ENCODE measurements around the gene LRRC31.
A peak's percentile ranks its signal among the peaks of the same experiment; 100 is the strongest.

LRRC31 gene

DNA sequence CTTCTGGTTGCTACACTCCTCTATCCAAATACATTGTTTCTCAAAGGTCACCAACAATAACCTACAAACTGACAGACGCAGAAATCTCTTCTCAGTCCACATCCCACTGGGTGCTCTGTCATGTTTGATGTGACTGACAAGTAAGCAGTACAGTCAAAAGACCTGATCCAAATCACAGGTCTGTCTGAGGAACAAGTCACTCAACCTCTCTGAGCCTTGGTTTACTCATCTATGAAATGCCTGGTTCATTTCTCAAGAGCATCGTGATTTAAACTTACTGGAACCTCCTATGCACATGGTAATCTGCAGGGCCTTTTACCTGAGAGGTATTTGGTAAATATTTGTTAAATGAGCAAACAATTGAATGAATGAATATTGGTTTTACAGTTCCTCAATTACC lies 5.5 kb downstream of the LRRC31 start:
- no peak for DNase-seq (ENCODE audit: low read depth, low spot score)

DNA sequence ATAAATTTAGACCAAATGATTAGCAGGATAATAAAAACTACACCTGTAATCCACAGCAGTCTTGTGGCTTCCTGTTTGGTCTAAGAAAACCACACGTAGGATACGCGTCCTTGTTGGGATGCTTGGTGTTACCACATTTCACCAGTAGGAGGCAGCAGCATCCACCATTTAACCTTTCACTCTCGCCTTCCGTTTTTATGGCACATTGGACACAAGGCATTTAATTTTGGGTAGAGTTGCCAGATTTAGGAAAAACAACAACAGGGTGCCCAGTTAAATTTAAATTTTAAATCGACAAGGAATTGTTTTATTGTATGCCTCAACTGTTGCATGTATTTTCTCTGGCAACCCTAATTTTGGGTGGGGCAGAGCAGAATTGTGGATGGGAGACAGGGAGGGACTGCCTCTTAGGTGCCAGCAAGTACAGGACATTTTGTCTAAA lies 6.3 kb downstream of the LRRC31 start:
- DNase-seq (ENCODE audit: low read depth, low spot score), result peak; percentile 10

DNA sequence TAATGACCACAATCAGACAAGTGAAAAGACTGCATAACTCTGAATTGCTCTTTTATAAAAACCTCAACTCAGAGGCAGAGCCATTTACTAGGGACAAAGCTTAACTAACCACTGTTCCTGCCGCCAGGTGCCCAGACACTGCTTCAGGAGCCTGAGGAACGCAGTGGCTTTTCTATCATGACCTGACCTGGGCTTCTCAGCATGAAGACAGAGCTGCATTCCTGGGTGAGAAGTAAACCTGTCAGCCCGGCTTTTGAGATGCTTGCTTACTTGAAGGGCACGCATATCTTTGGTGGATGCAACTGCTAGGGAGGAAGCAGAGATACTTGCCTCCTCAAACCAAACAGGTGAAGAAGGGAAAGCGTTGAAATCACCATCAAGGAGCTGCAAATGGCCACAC lies 7.9 kb downstream of the LRRC31 start:
- DNase-seq (ENCODE audit: low read depth, low spot score), result no peak

DNA sequence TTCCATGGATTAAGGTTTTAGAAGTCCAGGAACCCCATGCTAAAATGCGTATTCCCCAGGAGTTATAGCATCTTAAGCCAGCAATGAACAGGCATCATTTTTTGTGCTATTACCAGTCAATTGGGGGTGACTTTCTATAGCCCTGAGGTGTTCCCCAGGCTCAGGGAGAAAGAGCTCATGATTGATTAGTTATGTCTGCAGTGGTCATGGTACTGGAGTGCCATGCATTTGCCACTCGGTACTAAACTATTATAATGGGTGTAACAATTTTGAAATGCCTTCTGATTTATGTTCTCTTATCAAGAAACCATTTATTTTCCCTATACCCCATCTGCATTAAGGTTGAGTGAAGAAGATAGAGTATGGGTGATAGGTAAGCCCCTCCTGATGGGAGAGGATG lies 11.9 kb downstream of the LRRC31 start:
- no peak for DNase-seq (ENCODE audit: low read depth, low spot score)

- no peak for DNase-seq (ENCODE audit: low read depth, low spot score)
These were observed 14.2 kb downstream of the LRRC31 start for GRCh38 chr3:169855514-169855913.

DNA sequence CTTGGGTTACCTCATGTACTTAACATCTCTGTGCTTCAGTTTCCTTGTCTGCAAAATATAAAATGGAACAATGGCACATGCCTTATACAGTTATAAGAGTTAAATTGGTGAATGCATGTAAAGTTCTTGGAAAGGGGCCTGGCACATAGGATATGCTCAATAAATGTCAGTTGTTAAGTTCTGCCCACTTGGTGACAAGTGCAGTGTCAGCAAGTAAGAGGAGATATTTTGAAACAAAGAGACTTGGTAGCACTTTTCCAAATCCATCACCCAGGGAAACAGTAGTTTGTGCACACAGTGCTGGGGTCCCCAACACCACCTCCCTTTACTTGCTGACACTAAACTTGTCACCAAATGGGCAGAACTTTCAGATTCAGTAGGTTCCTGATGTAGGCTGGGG lies 19.1 kb downstream of the LRRC31 start:
- DNase-seq (ENCODE audit: low read depth, low spot score), result no peak

- DNase-seq (ENCODE audit: low read depth, low spot score), result no peak
These were observed 21.0 kb downstream of the LRRC31 start for GRCh38 chr3:169848741-169849140.

DNA sequence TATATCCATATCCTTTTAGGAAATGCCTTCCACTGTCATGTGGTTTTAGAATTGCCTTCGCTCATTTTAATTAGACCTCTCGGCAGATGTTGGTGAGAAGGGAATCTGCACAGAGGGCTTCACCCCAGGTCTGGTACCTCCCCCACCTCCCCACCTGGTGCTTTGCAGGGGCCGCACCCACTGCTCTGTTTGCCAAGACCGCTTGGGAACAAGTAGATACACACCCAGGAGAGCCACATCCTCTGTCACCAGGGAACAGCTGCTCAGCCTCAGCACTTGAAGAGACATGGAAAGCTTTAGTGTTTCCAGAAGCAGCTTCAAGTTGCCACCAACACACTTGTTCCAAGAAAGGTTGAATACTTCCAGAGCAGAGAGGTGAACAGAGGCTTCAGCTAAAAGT lies 21.8 kb downstream of the LRRC31 start:
- no peak for DNase-seq (ENCODE audit: low read depth, low spot score)

DNA sequence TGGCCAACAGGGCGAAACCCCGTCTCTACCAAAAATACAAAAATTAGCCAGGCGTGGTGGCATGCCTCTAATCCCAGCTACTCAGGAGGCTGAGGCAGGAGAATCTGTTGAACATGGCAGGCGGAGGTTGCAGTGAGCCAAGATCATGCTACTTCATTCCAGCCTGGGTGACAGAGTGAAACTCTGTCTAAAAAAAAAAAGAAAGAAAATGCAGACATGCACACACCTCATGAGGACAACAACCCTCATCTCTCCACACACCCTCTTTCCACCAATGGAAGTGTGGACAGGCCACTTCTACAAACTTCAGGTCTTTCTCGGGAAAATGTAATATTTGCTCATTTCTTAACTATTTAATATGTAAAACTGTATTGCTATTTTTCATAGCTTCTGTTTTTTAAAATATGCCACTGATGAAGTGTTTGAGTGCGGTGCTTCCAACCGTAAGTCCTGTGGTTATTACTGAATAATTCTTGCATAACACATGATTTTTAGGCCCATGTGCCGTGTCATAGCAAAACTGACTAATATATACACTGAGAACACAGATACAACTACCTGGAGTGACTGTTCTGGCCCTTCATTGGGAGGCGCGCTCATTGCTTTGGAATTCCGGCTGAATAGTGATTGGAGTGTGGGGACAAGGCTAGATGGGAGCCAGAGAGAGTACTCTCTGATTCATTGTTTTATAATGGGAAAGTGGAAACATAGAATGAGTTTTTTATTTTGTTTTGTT lies 23.1 kb downstream of the LRRC31 start:
- DNase-seq (ENCODE audit: low read depth, low spot score), result no peak

- DNase-seq (ENCODE audit: low read depth, low spot score), result no peak
These were observed 26.8 kb downstream of the LRRC31 start for GRCh38 chr3:169842960-169843359.

DNA sequence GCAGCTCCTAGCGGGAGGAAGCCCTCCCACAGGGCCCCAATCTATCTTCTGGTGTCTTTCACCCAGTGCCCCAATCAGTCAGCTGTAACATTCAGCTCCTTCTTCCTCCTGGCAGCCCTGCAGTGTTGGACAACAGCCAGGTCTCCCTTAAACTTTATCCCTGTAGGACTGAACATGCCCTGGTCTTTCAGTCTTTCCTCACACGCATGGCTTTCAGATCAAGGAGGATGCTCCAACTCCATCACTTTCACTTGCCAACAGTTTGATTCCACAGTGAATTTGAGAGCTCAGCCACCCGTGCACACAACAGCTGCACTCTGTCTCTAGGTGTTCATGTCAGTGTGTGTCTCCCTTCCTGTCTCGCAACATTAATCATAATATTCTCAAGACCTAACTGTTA lies 28.6 kb downstream of the LRRC31 start:
- DNase-seq (ENCODE audit: low read depth, low spot score), result no peak

DNA sequence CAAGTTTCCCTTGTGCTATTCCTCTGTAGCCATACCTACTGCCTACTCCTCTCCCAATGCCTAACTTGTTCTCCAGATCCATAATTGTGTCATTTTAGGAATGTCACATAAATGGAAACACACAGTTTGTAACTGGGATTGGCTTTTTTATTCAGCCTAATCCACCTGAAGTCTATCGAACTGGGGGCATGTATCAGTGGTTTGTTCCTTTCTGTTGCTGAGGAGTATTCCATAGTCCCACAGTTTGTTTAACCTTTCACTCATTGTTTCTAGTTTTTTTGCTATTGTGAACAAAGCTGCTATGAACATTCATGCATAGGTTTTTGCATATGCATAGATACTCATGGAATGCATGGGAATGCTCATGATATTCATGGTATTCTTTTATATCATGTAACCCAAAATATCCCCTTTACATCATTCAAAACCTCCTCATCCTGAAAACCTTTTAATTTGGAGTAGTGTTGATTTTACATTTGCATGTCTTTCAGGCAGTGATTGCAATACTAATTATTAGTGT lies 31.2 kb downstream of the LRRC31 start:
- no peak for DNase-seq (ENCODE audit: low read depth, low spot score)

DNA sequence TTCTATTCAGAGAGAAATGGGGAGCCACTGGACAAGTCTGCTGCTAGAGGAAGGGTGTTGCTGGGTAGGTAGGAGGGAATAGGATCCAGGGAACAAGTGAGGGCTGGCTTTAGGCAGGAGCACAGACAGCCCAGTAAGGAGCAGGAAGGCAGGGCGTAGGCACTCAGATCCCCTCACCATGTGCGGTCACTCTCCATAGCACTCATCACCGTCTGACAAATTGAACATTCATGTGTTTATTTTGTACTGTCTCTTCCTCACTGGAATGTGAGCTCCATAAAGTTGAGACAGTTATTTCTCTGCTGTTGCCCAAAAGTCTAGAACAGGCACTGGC lies 32.8 kb downstream of the LRRC31 start:
- no peak for DNase-seq (ENCODE audit: low read depth, low spot score)

- no peak for DNase-seq (ENCODE audit: low read depth, low spot score)
These were observed 33.4 kb downstream of the LRRC31 start for GRCh38 chr3:169836078-169836941.

DNA sequence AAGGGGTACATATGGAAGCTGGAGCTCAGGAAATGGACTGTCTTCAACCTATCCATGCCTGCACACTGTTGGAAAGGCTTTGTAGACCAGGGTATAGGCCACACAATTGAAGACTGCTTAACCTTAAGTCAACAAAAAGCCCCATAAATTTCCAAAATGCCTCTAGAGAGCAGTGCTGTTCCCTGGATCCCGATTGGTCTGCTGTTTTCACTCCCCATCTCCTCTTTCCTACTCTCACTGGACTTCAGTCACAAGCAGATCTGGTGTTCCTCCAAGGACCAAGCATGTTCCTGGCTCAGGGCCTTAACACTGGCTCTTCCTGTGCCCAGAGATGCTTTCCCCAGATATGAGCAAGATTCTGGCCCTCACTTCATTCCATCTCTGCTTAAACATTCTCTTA lies 34.2 kb downstream of the LRRC31 start:
- no peak for DNase-seq (ENCODE audit: low read depth, low spot score)

DNA sequence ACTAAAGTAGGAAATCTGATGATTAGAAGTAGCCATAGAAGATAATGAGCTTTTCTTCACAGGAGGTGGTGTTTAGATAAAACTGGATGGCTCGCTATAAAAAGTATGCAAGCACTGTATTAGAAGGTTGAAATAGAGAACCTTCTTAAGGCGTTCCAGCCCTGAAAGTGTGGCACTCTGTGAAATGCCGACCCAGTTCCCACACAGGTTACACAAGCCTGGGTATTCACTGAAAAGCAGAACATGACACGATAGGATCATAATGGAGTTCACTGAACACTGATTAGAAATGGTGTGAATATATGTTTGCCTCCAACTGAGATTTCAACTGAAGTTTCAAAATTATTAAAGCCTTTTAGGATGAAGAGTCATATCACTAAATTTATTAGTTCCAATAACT lies 42.0 kb downstream of the LRRC31 start:
- no peak for DNase-seq (ENCODE audit: low read depth, low spot score)

DNA sequence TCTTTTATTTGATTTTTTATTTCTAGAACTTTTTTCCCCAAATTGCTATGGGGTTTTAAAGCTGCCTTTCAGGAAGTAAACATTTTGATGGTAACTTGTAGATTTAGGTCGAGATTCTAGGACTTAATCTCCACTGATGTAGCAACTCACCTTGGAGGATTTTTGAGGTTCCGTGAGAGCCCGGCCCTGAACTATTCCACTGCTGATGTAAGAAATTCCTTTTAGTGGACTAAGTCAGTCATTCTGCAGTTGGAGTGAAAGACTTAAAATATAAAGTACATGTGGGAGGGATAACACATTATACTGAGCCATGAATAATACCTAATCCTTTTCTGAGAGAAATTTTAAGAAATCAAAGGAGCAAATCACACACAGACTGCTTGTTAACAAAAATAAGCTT lies 44.4 kb downstream of the LRRC31 start:
- no peak for DNase-seq (ENCODE audit: low read depth, low spot score)

- DNase-seq (ENCODE audit: low read depth, low spot score), result no peak
These were observed 46.8 kb downstream of the LRRC31 start for GRCh38 chr3:169822983-169823382.

GRCh38 chr3:169822540-169822939 lies 47.2 kb downstream of the LRRC31 start:
- DNase-seq (ENCODE audit: low read depth, low spot score), result no peak

DNA sequence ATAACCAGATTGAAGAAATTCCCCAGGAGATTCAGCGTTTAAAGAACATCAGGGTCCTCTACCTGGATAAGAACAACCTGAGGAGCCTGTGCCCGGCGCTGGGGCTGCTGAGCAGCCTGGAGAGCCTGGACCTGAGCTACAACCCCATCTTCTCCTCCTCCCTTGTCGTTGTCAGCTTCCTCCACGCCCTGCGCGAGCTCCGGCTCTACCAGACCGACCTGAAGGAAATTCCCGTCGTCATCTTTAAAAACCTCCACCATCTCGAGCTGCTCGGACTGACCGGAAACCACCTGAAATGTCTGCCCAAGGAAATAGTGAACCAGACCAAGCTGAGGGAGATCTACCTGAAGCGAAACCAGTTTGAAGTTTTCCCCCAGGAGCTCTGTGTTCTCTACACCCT lies 47.6 kb downstream of the LRRC31 start:
- no peak for DNase-seq (ENCODE audit: low read depth, low spot score)

DNA sequence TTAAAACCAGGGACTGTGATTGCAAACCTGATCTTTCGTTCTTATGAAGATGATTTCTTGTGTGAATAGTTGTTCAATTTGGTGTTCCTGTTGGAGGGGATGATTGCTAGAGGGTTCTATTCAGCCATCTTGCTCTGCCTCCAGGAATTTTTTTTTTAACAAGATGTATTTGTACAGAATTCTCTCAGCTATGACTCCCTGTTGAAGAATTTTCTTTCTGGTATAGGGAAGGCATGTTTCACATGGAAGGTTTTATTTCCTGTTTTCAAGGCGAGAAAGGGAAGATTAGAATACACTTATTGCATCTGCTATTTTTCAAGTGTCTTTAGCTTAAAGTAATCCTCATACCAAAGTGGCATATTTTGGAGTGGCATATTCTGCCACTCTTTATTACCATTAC lies 51.4 kb downstream of the LRRC31 start:
- no peak for DNase-seq (ENCODE audit: low read depth, low spot score)

DNA sequence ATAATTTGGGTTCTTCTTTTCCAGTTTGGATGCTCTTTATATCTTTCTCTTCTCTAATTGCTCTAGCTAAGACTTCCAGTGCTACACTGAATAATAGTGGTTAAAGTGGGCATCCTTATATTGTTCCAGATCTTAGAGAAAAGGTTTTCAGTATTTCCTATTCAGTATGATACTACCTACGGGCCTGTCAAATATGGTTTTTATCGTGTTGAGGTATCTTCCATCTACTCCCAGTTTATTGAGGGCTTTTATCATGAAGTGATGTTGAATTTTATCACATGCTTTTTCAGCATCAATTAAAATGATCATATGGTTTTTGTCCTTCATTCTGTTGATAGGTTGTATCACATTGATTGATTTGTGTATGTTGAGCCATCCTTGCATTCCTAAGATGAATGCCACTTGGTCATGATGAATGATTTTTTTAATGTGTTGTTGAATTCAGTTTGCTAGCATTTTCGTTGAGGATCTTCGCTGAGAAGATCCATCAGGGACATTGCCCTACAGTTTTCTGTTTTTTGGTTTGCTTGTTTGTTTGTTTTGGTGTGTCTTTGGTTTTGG lies 54.1 kb downstream of the LRRC31 start:
- DNase-seq (ENCODE audit: low read depth, low spot score), result no peak
